Spinal cord (tissue), 10 donors: ENCODE data around the gene METTL17. TPM values are rescaled to one million over a fixed set of nuclear protein-coding genes. Genes with fewer than 3 reads are reported as not detected.

Experiments
- DNase-seq, 6 donors: peaks; one replicate each; pipeline versions ENCODE4 v3.0.0 to v3.0.0-alpha.2; 2013 to 2015; ENCODE audit warnings: low spot score in 6 of 6, low read depth in 4 of 6
- H3K27ac ChIP-seq: one replicate; pipeline ENCODE4 v1.5.1; 2013; ENCODE audit warnings: low read depth, low read length, control low read depth
- H3K27me3 ChIP-seq: one replicate; pipeline ENCODE4 v1.6.1; 2013; ENCODE audit warnings: low read length; ENCODE audit not compliant: control insufficient read depth, insufficient read depth
- H3K36me3 ChIP-seq: one replicate; pipeline ENCODE4 v1.6.1; 2013; ENCODE audit warnings: low read length; ENCODE audit not compliant: control insufficient read depth, insufficient read depth
- H3K4me1 ChIP-seq: one replicate; pipeline ENCODE4 v1.6.1; 2013; ENCODE audit warnings: low read length; ENCODE audit not compliant: control insufficient read depth, insufficient read depth
- H3K4me3 ChIP-seq: one replicate; pipeline ENCODE4 v1.5.1; 2013; ENCODE audit warnings: low read depth, low read length, control low read depth
- H3K9me3 ChIP-seq: one replicate; pipeline ENCODE4 v1.6.1; 2013; ENCODE audit warnings: low read length; ENCODE audit not compliant: control insufficient read depth, insufficient read depth
- WGBS: methylation state at CpG from one replicate; pipeline ENCODE4 v1.1.5; 2013; ENCODE audit warnings: missing lambda C conversion rate; ENCODE audit not compliant: insufficient coverage; 5-methylcytosine and 5-hydroxymethylcytosine counted together
- polyA plus RNA-seq, 2 donors: library from polyadenylated mRNA; unstranded; fragments of 120-200 nt; gene quantifications; one replicate each; pipeline ENCODE4 v1.2.1, GENCODE V29; 2013; ENCODE audit not compliant: insufficient read length in 2 of 2
- total RNA-seq, 2 donors: library from RNA; depleted of rRNA in 1 of 2; stranded (reverse); fragments of 120-200 nt in 1 of 2; fragments of >200 nt in 1 of 2; gene quantifications; one replicate each; pipeline versions ENCODE4 v1.2.3 to v1.2.4, GENCODE V29; 2013 to 2014
- donor health status: healthy.

METTL17 gene
- total and polyA plus RNA-seq, 4 donors = 31.1 to 79.2 (median 60.9) TPM

DNA sequence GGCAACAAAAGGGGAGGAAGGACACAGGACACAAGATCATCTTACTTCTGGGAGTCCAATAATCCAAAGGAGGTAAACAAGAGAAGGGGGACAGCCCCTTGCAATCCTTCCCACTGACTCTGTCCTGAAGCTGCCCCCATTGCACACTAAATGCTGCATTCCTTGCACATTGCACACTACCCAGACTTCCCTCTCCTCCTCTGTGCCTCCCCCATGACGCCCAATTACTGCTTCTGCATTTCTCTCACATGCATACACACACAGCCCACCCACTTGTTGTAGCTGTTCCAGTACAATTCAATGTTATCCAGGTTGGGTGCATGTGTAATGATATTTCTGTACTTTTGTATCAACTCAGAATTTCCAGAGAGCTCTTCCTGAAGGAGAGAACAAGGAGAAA lies 29.6 kb downstream of the METTL17 start:
- Histone ChIP-seq H3K9me3 (no peaks in the 10 kb centered on the region), H3K27ac (no peak overlapping the region), H3K4me1 (peaks cover 16% of the 10 kb centered on the region), H3K4me3 (no peak overlapping the region), H3K27me3 (no peaks in the 10 kb centered on the region), H3K36me3 (peaks cover 58% of the 10 kb centered on the region)
- no CpG with 5 or more reads among the region's 1 CpG for WGBS
- no peak for DNase-seq

DNA sequence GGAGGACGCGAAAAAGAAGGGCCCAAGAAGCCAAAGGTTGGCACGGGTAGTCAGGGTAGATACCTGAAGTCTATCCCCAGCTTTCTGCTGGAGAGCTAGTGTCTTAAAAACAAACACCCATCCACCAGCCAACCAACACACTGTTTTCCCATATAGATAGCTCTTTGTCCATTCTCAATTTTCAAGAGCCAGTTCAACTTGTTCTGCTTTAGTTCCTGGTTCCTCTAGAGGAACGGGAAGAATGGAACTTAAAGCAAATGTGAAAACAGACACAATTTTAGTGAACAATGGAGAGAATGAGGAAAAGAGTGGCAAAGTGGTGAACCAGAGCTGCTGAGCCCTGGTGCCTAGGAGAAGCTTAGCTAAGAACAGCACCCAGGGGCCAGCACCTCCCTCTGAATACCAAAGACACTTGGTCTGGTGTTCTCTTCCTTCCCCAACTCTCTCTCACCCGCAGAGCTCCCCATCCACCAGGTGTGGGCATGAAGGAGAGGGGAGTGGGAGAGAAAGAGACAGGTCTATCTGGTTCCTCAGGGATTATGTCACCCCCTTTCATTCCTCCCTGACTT lies 31.3 kb downstream of the METTL17 start:
- WGBS = 81% methylated on average over 3 of the region's 5 CpGs
- Histone ChIP-seq H3K9me3 (no peaks in the 10 kb centered on the region), H3K27ac (no peak overlapping the region), H3K4me1 (peaks cover 27% of the 10 kb centered on the region), H3K4me3 (no peak overlapping the region), H3K36me3 (peaks cover 58% of the 10 kb centered on the region), H3K27me3 (no peaks in the 10 kb centered on the region)
- DNase-seq = no peak

DNA sequence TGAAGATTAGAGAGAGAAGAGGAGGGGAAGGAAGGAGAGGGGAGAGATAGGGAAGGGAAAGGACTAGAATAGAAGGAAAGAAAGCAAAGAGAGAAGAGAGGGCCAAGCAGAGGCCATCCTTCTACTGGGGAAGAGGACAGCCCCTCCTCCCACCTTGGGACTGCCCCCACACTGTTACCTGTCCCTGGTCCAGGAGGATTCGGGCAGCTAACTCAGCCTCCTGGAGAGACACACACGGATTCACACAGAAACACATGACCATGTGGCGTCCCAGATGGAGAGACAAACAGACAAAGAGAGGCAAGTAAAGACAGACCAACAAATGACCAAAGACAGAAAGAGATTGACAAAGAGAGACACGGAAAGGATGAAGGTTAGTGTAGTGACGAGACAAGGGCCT lies 32.9 kb downstream of the METTL17 start:
- peak overlapping the region; percentile 76 for H3K4me3 ChIP-seq
- no peak for DNase-seq
- WGBS = 64% methylated on average over 5 of the region's 5 CpGs
- peaks cover 34% of the 10 kb centered on the region for H3K4me1 ChIP-seq
- H3K27me3 ChIP-seq = no peaks in the 10 kb centered on the region
- H3K9me3 ChIP-seq = no peaks in the 10 kb centered on the region
- no peak overlapping the region for H3K27ac ChIP-seq
- peaks cover 47% of the 10 kb centered on the region for H3K36me3 ChIP-seq

DNA sequence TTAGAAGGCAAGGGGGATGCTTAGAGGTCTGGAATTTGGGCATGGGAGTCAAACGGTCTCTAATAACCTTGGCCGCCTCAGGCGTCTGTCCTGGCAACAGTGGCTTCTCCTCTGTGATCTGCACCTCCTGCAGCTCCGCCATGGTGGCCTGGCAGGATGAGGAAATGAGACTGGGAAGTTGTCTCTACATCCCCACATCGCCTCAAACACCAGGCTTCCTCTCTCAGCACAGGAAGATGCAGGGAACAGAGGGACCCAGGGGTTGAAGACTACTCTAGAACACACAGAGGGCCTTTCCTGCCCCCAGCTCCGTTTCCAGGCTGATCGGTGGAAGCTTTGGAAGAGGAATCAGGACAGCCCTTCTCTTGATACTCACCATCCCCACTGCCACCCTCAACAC lies 33.4 kb downstream of the METTL17 start:
- peaks cover 42% of the 10 kb centered on the region for H3K36me3 ChIP-seq
- peaks cover 34% of the 10 kb centered on the region for H3K4me1 ChIP-seq
- H3K27me3 ChIP-seq = no peaks in the 10 kb centered on the region
- H3K27ac ChIP-seq = no peak overlapping the region
- peak overlapping the region; percentile 76 for H3K4me3 ChIP-seq
- H3K9me3 ChIP-seq = no peaks in the 10 kb centered on the region
- 51% methylated on average over 7 of the region's 7 CpGs for WGBS
- DNase-seq = no peak

DNA sequence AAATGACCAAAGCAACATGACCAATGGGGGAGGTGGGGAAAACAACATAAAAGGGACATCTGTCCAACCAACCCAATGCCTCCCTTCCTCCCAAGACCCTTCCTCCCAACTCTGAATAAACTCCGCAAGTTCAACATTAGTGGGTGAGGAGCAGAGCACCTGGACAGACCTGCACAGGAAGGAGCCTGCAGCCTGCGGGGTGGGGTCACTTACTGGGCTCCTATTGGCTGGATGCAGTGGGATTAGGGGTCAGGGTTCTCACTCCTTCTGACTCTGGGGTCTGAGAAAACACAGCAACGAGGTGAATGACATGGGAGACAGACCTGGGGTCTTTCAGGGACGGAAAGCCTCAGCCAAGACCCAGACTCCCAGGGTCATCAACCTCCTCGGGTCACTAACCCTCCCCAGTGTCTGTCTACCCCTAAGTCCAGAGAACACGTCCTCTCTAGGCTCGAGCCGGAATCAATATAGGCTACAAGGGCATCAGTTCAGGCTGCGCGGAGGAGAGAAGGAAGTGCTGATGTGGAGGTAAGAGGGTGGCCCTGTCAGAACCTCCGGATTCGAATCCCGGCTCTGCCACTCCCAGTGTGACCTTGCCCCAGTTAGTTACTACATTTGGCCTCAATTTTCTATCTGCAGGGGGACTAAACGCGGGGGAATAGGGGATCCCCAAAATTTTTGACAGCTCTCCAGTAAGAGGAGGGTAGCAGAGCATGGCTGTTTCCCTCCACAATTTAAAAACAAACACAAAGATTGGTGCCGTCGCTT lies 34.2 kb downstream of the METTL17 start:
- Histone ChIP-seq H3K9me3 (no peaks in the 10 kb centered on the region), H3K27ac (peak overlapping the region; percentile 85), H3K4me3 (peak overlapping the region; percentile 76), H3K36me3 (peaks cover 34% of the 10 kb centered on the region), H3K4me1 (peaks cover 34% of the 10 kb centered on the region), H3K27me3 (no peaks in the 10 kb centered on the region)
- 6% methylated on average over 8 of the region's 17 CpGs for WGBS
- DNase-seq = peak in 1 of 6 donors; percentile 13

DNA sequence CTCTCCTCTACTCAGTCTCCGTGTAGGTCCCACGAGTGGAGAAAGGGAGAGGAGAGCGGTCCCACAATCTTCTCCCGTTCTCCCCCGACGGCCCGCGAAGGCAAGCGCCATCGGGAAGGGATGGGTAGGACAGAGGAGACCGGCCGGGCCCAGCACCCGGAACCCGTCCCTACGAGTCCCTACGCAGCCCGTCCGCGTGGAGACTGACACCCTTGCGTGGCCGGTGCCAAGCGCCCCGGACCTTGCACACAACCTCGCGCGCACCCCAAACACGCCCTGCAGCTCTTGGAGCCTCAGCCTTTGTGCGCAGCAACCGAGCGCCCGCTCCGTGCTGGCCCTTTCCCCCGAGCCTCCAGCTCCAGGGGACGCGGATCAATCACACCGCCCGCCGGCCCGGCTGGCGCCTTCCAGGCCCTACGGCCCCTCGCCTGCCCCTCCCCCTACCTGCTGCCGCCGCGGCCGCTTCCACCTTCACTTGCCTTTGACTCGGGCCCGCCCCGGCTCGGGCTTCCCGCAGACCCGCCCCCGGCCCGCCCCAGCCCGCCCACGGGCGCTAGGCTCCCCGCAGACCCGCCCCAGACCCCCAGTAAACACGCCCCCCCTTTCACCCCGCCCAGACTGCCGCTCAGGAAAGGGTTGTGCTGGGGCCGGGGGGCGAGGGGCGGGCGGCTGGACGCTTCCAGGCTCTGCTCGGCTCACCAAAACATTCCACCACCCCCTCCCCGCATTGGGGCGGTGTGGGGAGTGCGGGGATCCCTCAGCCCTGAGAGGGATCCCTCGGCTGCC lies 35.0 kb downstream of the METTL17 start, which contains the start of gene NDRG2:
Gene NDRG2, minus strand, starts transcription at position 477 of the 786 bp plus-strand sequence. CDS start 1,746 bp downstream, outside the sequence.
- Histone ChIP-seq H3K9me3 (no peaks in the 10 kb centered on the region), H3K27me3 (no peaks in the 10 kb centered on the region), H3K4me3 (peak within 1 kb of the TSS; percentile 76), H3K36me3 (peaks cover 26% of the 10 kb centered on the region), H3K4me1 (peaks cover 34% of the 10 kb centered on the region), H3K27ac (peak within 1 kb of the TSS; percentile 95)
- DNase-seq = peak in 4 of 6 donors; percentile 50 to 89 (median 72)
- under 1% methylated on average over 48 of the region's 72 CpGs for WGBS

DNA sequence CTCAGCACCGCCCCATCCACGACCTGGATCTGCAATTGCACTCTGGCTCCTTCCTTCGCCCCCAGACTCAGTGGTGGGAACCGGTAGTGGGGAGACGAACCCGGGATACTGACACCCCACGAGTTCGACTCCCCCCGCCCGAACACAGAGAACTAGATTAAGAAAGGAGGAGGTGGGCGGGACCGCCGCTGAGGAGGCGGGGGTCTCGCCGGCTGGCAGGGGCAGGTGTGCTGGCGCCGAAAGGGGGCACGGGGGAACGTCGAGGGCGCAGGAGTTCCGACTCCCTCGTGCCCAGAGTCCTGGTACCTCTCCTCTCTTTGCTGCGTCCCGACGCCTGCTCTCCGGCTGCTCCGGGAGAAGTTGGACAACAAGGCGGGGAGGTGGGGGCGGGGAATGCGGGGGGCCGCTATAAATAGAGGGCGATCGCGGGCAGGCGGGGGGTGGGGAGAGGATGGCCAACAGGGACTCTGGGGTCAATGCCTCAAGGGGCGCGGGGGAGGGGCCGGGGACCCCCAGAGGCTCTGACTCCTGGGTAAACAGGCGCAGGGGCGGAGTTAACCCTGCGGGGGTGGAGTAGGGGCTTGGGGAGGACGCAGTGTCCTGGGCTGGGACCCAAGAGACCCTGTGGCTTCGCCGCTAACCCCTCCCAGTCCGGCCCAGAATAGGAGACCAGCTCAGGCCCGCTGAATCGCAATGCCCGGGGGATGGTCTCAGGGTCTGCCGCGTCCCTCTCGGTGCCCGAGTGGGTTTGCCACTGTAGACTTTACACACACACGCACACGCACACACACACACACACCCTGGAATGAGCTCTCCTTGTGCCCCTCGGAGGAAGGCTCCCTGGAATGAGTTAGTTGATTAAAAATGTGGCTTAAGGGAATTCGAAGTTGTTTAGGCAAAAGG lies 35.8 kb downstream of the METTL17 start:
- under 1% methylated on average over 34 of the region's 58 CpGs for WGBS
- H3K27ac ChIP-seq = peak overlapping the region; percentile 95
- H3K4me1 ChIP-seq = peaks cover 34% of the 10 kb centered on the region
- no peaks in the 10 kb centered on the region for H3K27me3 ChIP-seq
- no peaks in the 10 kb centered on the region for H3K9me3 ChIP-seq
- peak in 5 of 6 donors; percentile 44 to 90 (median 69) for DNase-seq
- H3K4me3 ChIP-seq = peak overlapping the region; percentile 76
- H3K36me3 ChIP-seq = peaks cover 18% of the 10 kb centered on the region

DNA sequence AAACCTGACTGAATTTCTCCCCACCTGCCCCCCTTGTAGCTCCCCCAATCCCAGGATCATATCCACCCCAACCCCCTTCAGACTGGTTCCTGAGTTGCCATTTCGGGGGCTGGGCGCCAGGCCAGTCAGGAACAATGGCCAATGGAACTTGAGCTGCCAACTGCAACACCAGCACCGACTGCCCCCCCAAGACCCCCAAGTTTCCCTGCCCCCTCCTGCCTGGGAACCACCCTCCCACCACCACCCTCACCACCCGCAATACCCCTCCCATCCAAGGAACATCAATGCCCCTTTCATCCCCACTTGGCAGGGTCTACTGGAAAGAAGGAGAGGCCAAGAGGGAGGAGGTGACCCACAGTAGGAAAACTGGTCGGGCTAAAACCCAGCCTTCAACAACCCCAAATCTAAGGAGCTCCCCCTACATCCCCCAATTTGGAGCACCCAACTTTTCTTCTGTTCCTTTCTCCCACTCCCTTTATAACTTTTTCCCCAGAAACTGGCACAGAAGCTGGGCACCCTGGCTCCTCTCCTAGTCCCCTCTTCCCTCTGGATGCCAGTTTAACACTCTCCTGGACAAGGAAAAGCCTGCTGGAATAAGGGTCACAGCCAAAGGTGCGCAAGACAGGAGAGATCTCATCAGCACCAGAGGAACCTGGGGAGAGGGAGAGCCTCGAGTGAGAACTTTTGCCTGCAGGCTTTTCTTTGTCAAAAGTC lies 36.7 kb downstream of the METTL17 start:
- no peaks in the 10 kb centered on the region for H3K27me3 ChIP-seq
- peak; percentile 60 to 93 (median 74) for DNase-seq
- peak overlapping the region; percentile 38 for H3K4me3 ChIP-seq
- peak overlapping the region; percentile 95 for H3K27ac ChIP-seq
- 32% methylated on average over 6 of the region's 7 CpGs for WGBS
- H3K36me3 ChIP-seq = peaks cover 12% of the 10 kb centered on the region
- H3K9me3 ChIP-seq = no peaks in the 10 kb centered on the region
- H3K4me1 ChIP-seq = peaks cover 34% of the 10 kb centered on the region
